Upper lobe of right lung (tissue), 1 donor: ENCODE data around the gene ARRB2. TPM values are rescaled to one million over a fixed set of nuclear protein-coding genes. Genes with fewer than 3 reads are reported as not detected.

Source experiments
- ATAC-seq: fragments of 200-7000 bp; cut with Tn5 transposase; one replicate; pipeline ENCODE4 v1.9.1; 2020; ENCODE audit warnings: mild to moderate bottlenecking, moderate library complexity
- DNase-seq: peaks from one replicate; pipeline ENCODE4 v3.0.0-alpha.2; 2020
- H3K27ac ChIP-seq: fragments of 200-600 bp; one replicate; pipeline ENCODE4 v1.8.0; 2022
- H3K27me3 ChIP-seq: fragments of 200-600 bp; one replicate; pipeline ENCODE4 v1.8.0; 2022; ENCODE audit warnings: mild to moderate bottlenecking
- H3K36me3 ChIP-seq: fragments of 200-600 bp; one replicate; pipeline ENCODE4 v1.8.0; 2022
- H3K4me1 ChIP-seq: fragments of 200-600 bp; one replicate; pipeline ENCODE4 v1.8.0; 2022
- H3K4me3 ChIP-seq: fragments of 200-600 bp; one replicate; pipeline ENCODE4 v1.8.0; 2022; ENCODE audit warnings: mild to moderate bottlenecking
- H3K9me3 ChIP-seq: fragments of 200-600 bp; one replicate; pipeline ENCODE4 v1.8.0; 2022
- CTCF ChIP-seq: fragments of 200-600 bp; IDR thresholded peaks from one replicate; pipeline ENCODE4 v1.8.0; 2022; ENCODE audit warnings: antibody characterized with exemption
- intact Hi-C: fragments of 100-400 bp; cut with DNase I; formaldehyde crosslinking; loops from one replicate; pipeline ENCODE4 v1.11.0; 2022
- long read RNA-seq: library from polyadenylated mRNA; unstranded; transcript quantifications from one replicate; pipeline ENCODE4 v2.0.0, GENCODE V29; 2021
- total RNA-seq: library from RNA; stranded (reverse); fragmentation: NEBNext Ultra II Directional; extraction: Animal tissue kit (Norgen Biotek cat#: 25700); gene quantifications from one replicate; pipeline ENCODE4 v1.2.1, GENCODE V29; 2021
- donor health status: DM: no; HTN: yes; CAD: no; lungs with severe emphysema.

The ARRB2 gene
- 131 TPM for total RNA-seq
- long read RNA-seq, transcript ARRB2-201 (15 exons, 1,895 nt) = minor isoform, 52 of 159 reads
- long read RNA-seq, transcript ARRB2-216 (14 exons, 1,348 nt) = major isoform, 63 of 159 reads
- long read RNA-seq, partial matches to known transcripts = 14 of 159 reads
- long read RNA-seq, other reads (novel, unspliced or antisense) = 23 of 159 reads

- peak; percentile 99 for DNase-seq
- H3K27ac ChIP-seq = peak within 1 kb of the TSS; percentile 83
- H3K4me3 ChIP-seq = peak within 1 kb of the TSS; percentile 69
- no peaks in the 10 kb centered on the region for H3K9me3 ChIP-seq
- H3K27me3 ChIP-seq = no peaks in the 10 kb centered on the region
- ATAC-seq = peak; percentile 93
- TF ChIP-seq CTCF = peak; percentile 61
- intact Hi-C loops = loop anchor here (10.0 kb wide), 1 partner anchor 175 kb away; no protein-coding TSS in a partner anchor
- no peaks in the 10 kb centered on the region for H3K36me3 ChIP-seq
- H3K4me1 ChIP-seq = peaks cover 20% of the 10 kb centered on the region
Observed at GRCh38 chr17:4709794-4710692, at the start of gene ARRB2. Gene ARRB2, plus strand, starts transcription at chr17:4710632. Its CDS starts 90 bp downstream, at chr17:4710722.

GRCh38 chr17:4663711-4664110 lies 46.7 kb upstream of the ARRB2 start:
- intact Hi-C loops = no loop called here
- Histone ChIP-seq H3K36me3 (no peaks in the 10 kb centered on the region), H3K9me3 (no peaks in the 10 kb centered on the region), H3K4me1 (no peaks in the 10 kb centered on the region), H3K27me3 (peaks cover 15% of the 10 kb centered on the region), H3K27ac (no peak overlapping the region), H3K4me3 (no peak overlapping the region)
- no peak for DNase-seq
- no peak for ATAC-seq
- TF ChIP-seq CTCF = no peak

- intact Hi-C loops = no loop called here
Observed at GRCh38 chr17:4664230-4664629, 46.2 kb upstream of the ARRB2 start.

GRCh38 chr17:4665027-4665426 lies 45.4 kb upstream of the ARRB2 start:
- Histone ChIP-seq H3K27me3 (peaks cover 15% of the 10 kb centered on the region), H3K9me3 (no peaks in the 10 kb centered on the region), H3K4me1 (no peaks in the 10 kb centered on the region), H3K36me3 (no peaks in the 10 kb centered on the region), H3K4me3 (no peak overlapping the region), H3K27ac (no peak overlapping the region)
- ATAC-seq = no peak
- no peak for DNase-seq
- intact Hi-C loops = no loop called here
- TF ChIP-seq CTCF = no peak

More at GRCh38 chr17:4664230-4664629, 46.2 kb upstream of the ARRB2 start:
- Histone ChIP-seq H3K9me3 (no peaks in the 10 kb centered on the region), H3K4me3 (no peak overlapping the region), H3K27ac (no peak overlapping the region), H3K36me3 (no peaks in the 10 kb centered on the region), H3K27me3 (peaks cover 15% of the 10 kb centered on the region), H3K4me1 (no peaks in the 10 kb centered on the region)
- TF ChIP-seq CTCF = no peak
- DNase-seq (no peak), ATAC-seq (no peak)

GRCh38 chr17:4666296-4666695 lies 44.1 kb upstream of the ARRB2 start:
- ATAC-seq (no peak), DNase-seq (no peak)
- intact Hi-C loops = no loop called here
- Histone ChIP-seq H3K27me3 (peaks cover 15% of the 10 kb centered on the region), H3K27ac (no peak overlapping the region), H3K4me1 (no peaks in the 10 kb centered on the region), H3K36me3 (peaks cover 5% of the 10 kb centered on the region), H3K4me3 (no peak overlapping the region), H3K9me3 (no peaks in the 10 kb centered on the region)
- TF ChIP-seq CTCF = no peak
